HepG2 (cell line): ENCODE measurements around the gene GABRR3. TPM values are rescaled to one million over a fixed set of nuclear protein-coding genes. Genes with fewer than 3 reads are reported as not detected.

Source experiments
- ZBTB40 ChIP-seq, 2 experiments: fragments of 450-650 bp in 1 of 2; sonication (generic) in 1 of 2; formaldehyde crosslinking in 1 of 2; IDR thresholded peaks; 2 replicates each; pipeline versions ENCODE4 v1.6.1 to v1.8.0; 2016 to 2022; ENCODE audit warnings: antibody characterized with exemption in 1 of 2, mild to moderate bottlenecking in 1 of 2, missing genetic modification reagents in 1 of 2
- ZNF572 ChIP-seq: sonication (generic); formaldehyde crosslinking; IDR thresholded peaks from 2 replicates; pipeline ENCODE4 v1.5.1; 2020; ENCODE audit warnings: mild to moderate bottlenecking, missing genetic modification reagents
- polyA plus RNA-seq, 8 experiments: library from polyadenylated mRNA; depleted of rRNA in 3 of 8; stranded (reverse) in 7 of 8; unstranded in 1 of 8; fragments of >200 nt; fragmentation: Illumina TruSeq in 4 of 8; extraction: Trizol in 4 of 8; gene quantifications; 2 replicates each; pipeline versions ENCODE4 v1.2.1 to v1.2.3, GENCODE V29; 2011 to 2016; ENCODE audit warnings: low read depth in 4 of 8, missing spikeins in 1 of 8, mixed read lengths in 1 of 8; ENCODE audit not compliant: insufficient read depth in 1 of 8
- total RNA-seq, 5 experiments: library from RNA; depleted of rRNA; stranded (reverse); fragments of >200 nt; fragmentation: Illumina TruSeq; extraction: Trizol; gene quantifications; 2 replicates each; pipeline ENCODE4 v1.2.3, GENCODE V29; 2016; ENCODE audit warnings: low read depth in 1 of 5

GABRR3 gene
- total and polyA plus RNA-seq, 2 of the 13 experiments (the other 11 are each of a cell fraction or from before 2014, with no cell fraction given): 0.42 to 0.83 TPM

- TF ChIP-seq ZBTB40 (IDR thresholded peaks at IDR 0.05) (no peak), ZBTB40 (CRISPR knock-in tag; IDR thresholded peaks at IDR 0.05) (peak; percentile 19; the same call in 1 of the 2 replicates), ZNF572 (no peak)
These were observed 63.2 kb downstream of the GABRR3 start, which contains the start of gene RIOX2 (continued) for GRCh38 chr3:97971679-97972567.
